Muscle of leg (tissue), 11 donors: ENCODE data around the gene INSYN2B. TPM values are rescaled to one million over a fixed set of nuclear protein-coding genes. Genes with fewer than 3 reads are reported as not detected.
A peak's percentile ranks its signal among the peaks of the same experiment; 100 is the strongest.

Source experiments
- DNase-seq: peaks from one replicate; pipeline ENCODE4 v3.0.0; 2013
- H3K27ac ChIP-seq: one replicate; pipeline ENCODE4 v1.5.1; 2013; ENCODE audit warnings: mild to moderate bottlenecking, low read length, control low read depth
- H3K27me3 ChIP-seq: one replicate; pipeline ENCODE4 v1.6.1; 2013; ENCODE audit warnings: low read length; ENCODE audit not compliant: control insufficient read depth, insufficient read depth
- H3K36me3 ChIP-seq: one replicate; pipeline ENCODE4 v1.6.1; 2013; ENCODE audit warnings: low read length; ENCODE audit not compliant: control insufficient read depth, insufficient read depth
- H3K4me1 ChIP-seq: one replicate; pipeline ENCODE4 v1.6.1; 2013; ENCODE audit warnings: low read length; ENCODE audit not compliant: control insufficient read depth, insufficient read depth
- H3K4me3 ChIP-seq: one replicate; pipeline ENCODE4 v1.5.1; 2013; ENCODE audit warnings: low read length, control low read depth
- H3K9me3 ChIP-seq: replicated peaks from 2 replicates; pipeline ENCODE4 v1.6.1; 2013; ENCODE audit warnings: low read depth, low read length; ENCODE audit not compliant: control insufficient read depth
- WGBS: methylation state at CpG from one replicate; pipeline ENCODE4 v1.1.5; 2013; ENCODE audit warnings: missing lambda C conversion rate; ENCODE audit not compliant: insufficient coverage; 5-methylcytosine and 5-hydroxymethylcytosine counted together
- polyA plus RNA-seq, 8 donors: library from polyadenylated mRNA; unstranded; fragments of 120-200 nt; gene quantifications; one replicate each; pipeline versions ENCODE4 v1.2.1 to v1.2.3, GENCODE V29; 2013; ENCODE audit warnings: inconsistent platforms in 1 of 8, low replicate concordance in 1 of 8; ENCODE audit not compliant: insufficient read length in 8 of 8, insufficient read depth in 1 of 8
- total RNA-seq: library from RNA; stranded (reverse); fragments of 120-200 nt; gene quantifications from one replicate; pipeline ENCODE4 v1.2.4, GENCODE V29; 2013

The INSYN2B gene
- total and polyA plus RNA-seq, 9 donors, result 0.04 to 0.46 (median 0.26) TPM

DNA sequence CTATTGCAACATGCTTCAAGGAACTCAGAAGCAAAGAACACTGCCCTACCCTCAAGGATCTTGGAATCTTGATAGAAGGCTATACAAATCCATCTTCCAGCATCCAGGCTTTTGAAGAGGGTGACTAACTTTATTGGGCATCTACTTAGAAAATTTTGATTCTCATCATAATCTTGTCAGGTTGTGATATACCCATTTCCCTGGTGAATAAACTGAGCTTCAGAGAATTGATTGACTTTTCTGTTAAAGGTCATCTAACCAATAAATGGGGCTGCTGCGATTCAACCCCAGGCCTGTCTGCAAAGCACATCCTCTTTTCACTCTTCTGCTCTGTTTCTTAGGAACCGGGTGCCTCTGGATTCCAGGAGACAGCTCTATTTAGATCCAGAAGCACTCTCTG, 19.9 kb upstream of the INSYN2B start:
- WGBS, result 83% methylated on average over 1 of the region's 2 CpGs
- no peaks in the 10 kb centered on the region for H3K4me1 ChIP-seq
- H3K27me3 ChIP-seq, result no peaks in the 10 kb centered on the region
- DNase-seq, result no peak
- no peak overlapping the region for H3K27ac ChIP-seq
- no peaks in the 10 kb centered on the region for H3K9me3 ChIP-seq
- H3K36me3 ChIP-seq, result no peaks in the 10 kb centered on the region
- no peak overlapping the region for H3K4me3 ChIP-seq

DNA sequence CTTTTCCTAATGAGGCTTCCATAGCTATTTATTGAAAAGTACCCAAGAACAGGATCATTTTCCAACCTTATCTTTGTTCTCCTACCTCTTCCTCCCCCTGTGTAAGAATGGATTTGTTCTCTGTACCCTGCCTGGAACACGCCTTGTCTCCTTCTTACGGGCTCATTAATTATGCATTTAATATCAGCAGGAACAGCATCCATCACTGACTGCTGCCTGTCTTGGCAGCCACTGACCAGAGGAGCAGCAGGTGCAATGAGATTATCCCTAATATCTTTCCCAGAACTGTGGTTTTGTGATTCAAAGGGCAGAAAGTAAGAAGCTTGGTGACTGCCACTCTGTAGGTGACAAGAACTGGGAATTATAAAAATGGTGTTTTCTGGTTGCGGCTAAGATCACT, 19.3 kb upstream of the INSYN2B start:
- DNase-seq, result no peak
- H3K36me3 ChIP-seq, result no peaks in the 10 kb centered on the region
- H3K27me3 ChIP-seq, result no peaks in the 10 kb centered on the region
- no peaks in the 10 kb centered on the region for H3K9me3 ChIP-seq
- H3K4me3 ChIP-seq, result no peak overlapping the region
- no peaks in the 10 kb centered on the region for H3K4me1 ChIP-seq
- H3K27ac ChIP-seq, result no peak overlapping the region
- WGBS, result 90% methylated on average over 3 of the region's 3 CpGs

DNA sequence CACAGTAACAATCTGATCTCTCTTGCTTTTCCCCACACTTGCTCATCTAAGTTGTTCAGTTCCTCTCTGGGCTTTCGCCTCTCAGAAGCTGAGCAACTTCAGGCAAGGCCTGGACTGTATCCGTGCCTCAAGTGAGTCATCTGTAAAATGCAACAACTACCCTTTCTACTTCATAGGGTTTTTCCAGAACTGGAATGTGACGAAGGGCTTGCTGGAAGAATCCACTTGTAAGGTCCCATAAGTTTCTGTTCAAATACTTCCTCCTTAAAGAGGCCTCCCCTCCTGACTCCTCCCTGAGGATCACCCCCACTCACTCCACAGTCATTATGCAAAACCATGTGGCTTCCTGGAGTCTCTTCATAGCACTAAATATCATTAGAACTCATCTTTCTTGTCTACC, 17.5 kb upstream of the INSYN2B start:
- Histone ChIP-seq H3K27me3 (no peaks in the 10 kb centered on the region), H3K9me3 (no peaks in the 10 kb centered on the region), H3K36me3 (no peaks in the 10 kb centered on the region), H3K27ac (no peak overlapping the region), H3K4me3 (no peak overlapping the region), H3K4me1 (no peaks in the 10 kb centered on the region)
- no peak for DNase-seq
- WGBS, result 93% methylated on average over 3 of the region's 3 CpGs

DNA sequence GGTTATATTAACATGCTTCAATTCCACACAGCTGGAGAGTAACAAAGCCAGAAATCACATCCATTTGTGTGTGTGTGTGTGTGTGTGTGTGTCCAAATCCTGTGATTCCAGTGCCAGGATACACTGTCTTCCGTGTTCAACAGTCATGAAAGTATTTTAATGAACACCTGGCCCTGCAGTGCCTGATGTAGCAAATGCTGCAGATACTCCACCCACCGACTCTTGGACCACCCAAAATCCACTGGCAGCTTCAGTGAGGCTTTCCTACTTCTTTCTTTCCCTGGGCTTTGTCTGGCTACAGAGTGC, 13.1 kb upstream of the INSYN2B start:
- Histone ChIP-seq H3K27ac (no peak overlapping the region), H3K9me3 (no peaks in the 10 kb centered on the region), H3K27me3 (no peaks in the 10 kb centered on the region), H3K36me3 (no peaks in the 10 kb centered on the region), H3K4me3 (no peak overlapping the region), H3K4me1 (no peaks in the 10 kb centered on the region)
- WGBS, result 0% methylated on average over 2 of the region's 2 CpGs
- DNase-seq, result peak; percentile 63

DNA sequence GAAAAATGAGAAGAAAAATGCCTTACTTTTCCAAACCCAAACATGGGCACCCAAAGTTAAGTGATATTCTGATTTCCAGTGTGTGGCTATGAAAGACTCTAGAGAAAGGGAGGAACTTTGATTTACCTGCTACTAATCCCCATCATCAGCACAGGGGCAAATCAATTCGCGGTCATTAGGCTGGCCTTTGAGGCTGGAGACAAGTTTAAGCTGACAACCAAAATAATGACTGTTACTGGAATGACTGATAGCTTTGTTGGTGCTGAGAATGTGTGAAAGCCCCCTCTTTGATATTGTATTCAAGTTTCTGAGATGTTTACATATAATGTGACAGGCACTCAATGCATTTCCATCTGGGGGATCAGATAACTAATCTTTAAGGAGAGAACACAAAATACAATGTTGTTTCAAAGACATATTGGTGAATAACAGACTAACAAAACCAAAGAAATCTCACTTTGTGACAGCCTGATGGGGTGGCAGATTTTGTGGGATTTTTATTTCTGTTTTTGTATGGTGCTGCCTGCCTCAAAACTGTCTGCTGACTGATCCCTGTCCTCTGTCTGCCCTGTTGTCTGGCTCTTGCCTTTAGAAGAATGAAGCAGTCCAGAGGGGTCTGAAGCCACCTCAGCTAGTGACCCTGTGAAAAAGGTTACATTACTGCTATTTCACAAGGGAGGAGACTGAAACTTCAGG, 12.6 kb upstream of the INSYN2B start:
- H3K36me3 ChIP-seq, result no peaks in the 10 kb centered on the region
- H3K27ac ChIP-seq, result no peak overlapping the region
- no peaks in the 10 kb centered on the region for H3K27me3 ChIP-seq
- no peaks in the 10 kb centered on the region for H3K4me1 ChIP-seq
- no peak overlapping the region for H3K4me3 ChIP-seq
- no peak for DNase-seq
- WGBS, result no CpG with 5 or more reads among the region's 2 CpGs
- H3K9me3 ChIP-seq, result no peaks in the 10 kb centered on the region

DNA sequence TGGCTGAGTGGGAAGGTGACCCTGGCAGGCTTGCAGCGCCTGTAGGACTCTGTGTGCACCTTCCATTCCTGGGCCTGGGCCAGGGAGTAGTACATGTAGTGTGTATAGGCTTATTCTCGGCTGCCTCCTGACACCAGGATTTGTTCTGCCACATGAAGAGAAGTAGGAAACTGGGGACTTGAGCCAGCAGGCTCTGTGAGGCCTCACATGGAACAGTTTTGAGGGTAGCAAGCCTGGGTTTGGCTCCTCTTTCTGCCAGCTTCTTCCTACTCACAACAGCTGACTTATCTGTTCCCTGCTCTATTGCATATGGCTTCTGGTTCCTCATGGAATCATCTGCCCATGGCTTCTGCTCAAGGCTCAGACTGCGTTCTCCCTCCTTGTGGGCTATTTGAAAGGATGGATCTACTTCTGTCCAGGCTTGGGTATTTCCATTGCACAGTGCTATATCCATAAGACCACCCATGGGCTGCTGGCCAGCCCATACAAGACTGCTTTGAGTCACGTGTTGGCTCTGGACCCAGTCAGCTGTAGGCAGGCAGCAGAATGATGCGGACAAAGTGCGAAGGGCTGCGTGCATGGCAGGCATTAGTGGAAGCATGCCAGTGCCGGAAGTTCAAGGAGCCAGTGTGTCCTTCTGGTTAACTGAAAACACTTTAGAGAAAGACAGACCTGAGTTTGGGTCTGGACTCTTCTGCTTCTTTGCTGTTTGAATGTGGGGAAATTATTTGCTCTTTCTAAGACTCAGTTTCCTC, 11.0 kb upstream of the INSYN2B start:
- WGBS, result 62% methylated on average over 6 of the region's 8 CpGs
- H3K27me3 ChIP-seq, result no peaks in the 10 kb centered on the region
- DNase-seq, result no peak
- H3K4me1 ChIP-seq, result no peaks in the 10 kb centered on the region
- H3K27ac ChIP-seq, result no peak overlapping the region
- H3K36me3 ChIP-seq, result no peaks in the 10 kb centered on the region
- no peaks in the 10 kb centered on the region for H3K9me3 ChIP-seq
- H3K4me3 ChIP-seq, result no peak overlapping the region

DNA sequence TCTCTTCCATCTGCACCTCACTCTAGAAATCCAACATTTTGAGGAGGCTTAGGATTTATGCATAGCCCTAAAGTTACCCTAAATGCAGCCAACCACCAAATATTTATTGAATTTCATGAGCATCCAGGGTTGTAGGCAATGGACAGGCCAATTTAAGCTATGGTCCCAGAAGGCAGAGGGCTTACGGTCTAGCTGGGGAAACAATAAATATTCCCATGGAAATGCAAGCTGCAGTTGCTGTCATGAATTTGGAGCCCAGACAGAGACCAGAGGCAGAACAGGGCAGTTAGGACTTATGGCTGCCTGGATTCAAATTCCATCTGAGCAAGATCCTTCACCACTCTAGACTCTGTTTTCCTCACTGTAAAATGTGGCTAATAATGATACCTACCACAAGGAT, 9.1 kb upstream of the INSYN2B start:
- H3K9me3 ChIP-seq, result no peaks in the 10 kb centered on the region
- no peak overlapping the region for H3K27ac ChIP-seq
- no peaks in the 10 kb centered on the region for H3K36me3 ChIP-seq
- H3K4me3 ChIP-seq, result no peak overlapping the region
- no peaks in the 10 kb centered on the region for H3K4me1 ChIP-seq
- 50% methylated on average over 1 of the region's 1 CpG for WGBS
- H3K27me3 ChIP-seq, result no peaks in the 10 kb centered on the region
- DNase-seq, result peak; percentile 24

DNA sequence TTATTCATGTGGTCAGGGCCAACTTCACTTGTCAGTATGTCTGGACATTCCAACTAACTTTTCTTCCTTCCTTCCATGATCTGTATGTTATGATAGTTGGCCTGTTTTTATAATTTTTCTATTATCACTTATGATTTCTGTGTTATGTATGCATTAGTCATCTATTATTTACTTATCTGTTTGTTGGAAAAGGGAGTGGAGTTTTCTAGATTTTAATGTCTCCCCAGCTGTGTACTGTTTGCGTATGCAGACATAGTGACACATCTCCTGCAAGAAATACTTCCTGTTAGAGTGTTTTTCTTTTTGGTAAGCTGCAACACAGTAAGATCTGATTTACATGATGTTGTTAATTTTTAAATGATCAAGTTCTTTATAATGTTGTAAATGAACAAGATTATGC, 8.7 kb upstream of the INSYN2B start:
- Histone ChIP-seq H3K36me3 (no peaks in the 10 kb centered on the region), H3K9me3 (no peaks in the 10 kb centered on the region), H3K27me3 (no peaks in the 10 kb centered on the region), H3K4me3 (no peak overlapping the region), H3K4me1 (no peaks in the 10 kb centered on the region), H3K27ac (no peak overlapping the region)
- peak; percentile 8 for DNase-seq
- no CpG with 5 or more reads among the region's 1 CpG for WGBS

DNA sequence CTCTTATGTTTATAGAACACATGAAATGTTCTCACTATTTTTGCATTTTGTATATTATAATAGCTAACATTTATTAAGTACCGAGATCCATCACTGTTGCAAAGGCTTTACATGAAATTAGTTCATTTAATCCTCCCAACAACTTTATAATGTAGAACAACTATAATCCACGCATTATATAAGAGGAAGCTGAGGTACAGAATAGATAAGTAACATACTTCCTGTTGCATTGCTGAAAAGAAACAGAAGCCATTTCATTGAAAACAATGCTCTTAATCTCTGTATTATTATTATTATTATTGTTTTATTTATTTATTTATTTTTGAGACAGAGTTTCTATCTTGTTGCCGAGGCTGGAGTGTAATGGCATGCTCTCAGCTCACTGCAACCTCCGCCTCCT, 7.9 kb upstream of the INSYN2B start:
- no CpG with 5 or more reads among the region's 4 CpGs for WGBS
- DNase-seq, result no peak
- Histone ChIP-seq H3K27me3 (no peaks in the 10 kb centered on the region), H3K4me3 (no peak overlapping the region), H3K4me1 (no peaks in the 10 kb centered on the region), H3K36me3 (no peaks in the 10 kb centered on the region), H3K27ac (no peak overlapping the region), H3K9me3 (no peaks in the 10 kb centered on the region)

DNA sequence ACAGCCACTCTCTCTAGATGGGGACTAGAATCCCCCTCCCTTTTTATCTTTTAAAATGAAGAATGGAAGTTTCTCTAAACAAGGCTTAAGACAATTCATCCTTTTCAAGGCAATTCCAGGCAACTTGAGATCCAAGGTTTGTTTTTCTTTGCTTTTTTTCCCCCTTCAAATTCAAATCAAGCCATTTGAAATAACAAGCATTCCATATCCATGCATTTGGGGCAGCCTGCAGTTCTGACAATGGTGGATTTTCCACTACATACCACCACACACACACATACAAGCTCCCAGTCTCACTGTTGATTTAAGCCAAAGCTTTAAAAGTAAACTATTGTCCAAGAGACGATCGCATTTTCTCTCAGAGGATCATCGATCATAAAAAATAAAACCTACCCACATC, 424 bp downstream of the INSYN2B start:
- Histone ChIP-seq H3K9me3 (no peaks in the 10 kb centered on the region), H3K27me3 (peaks cover 7% of the 10 kb centered on the region), H3K36me3 (no peaks in the 10 kb centered on the region), H3K27ac (no peak overlapping the region), H3K4me3 (peak overlapping the region; percentile 3), H3K4me1 (peaks cover 3% of the 10 kb centered on the region)
- 0% methylated on average over 2 of the region's 3 CpGs for WGBS
- no peak for DNase-seq
